ENCODE measurements around the gene ACCSL.
A peak's percentile ranks its signal among the peaks of the same experiment; 100 is the strongest.

ACCSL gene

DNA sequence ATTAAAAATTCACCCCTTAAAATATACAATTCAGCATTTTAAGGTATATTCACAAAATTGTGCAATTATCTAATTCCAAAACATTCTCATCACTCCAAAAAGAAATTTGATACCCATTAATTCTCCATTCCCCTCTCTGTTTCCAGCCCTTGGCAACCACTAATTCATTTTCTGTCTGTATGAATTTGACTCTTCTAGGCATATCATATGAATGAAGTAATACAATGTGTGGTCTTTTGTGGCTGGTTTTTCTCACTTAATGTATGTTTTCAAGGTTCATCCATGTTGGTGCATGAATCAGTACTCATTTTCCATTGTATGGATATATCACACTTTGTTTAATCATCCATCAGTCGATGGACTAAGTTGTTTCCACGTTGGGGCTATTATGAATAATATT lies 29.0 kb upstream of the ACCSL start:
- no peak for DNase-seq

DNA sequence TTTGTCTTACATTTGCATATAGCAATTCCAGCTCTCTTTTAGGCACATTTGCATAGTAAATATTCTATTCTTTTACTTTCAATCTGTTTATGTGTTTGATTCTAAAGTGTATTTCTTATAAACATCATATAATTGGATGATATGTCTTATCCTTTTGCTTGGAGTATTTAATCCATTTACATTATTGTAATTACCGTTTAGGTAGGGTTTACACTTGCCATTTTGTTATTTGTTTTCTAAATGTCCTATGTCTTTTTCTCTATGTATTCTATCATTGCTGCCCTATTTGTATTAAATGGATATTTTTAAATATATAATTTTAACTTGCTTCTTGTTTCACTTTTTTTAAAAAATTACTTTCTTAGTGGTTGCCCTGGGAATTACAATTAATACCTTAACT lies 22.8 kb upstream of the ACCSL start:
- no peak for DNase-seq

DNA sequence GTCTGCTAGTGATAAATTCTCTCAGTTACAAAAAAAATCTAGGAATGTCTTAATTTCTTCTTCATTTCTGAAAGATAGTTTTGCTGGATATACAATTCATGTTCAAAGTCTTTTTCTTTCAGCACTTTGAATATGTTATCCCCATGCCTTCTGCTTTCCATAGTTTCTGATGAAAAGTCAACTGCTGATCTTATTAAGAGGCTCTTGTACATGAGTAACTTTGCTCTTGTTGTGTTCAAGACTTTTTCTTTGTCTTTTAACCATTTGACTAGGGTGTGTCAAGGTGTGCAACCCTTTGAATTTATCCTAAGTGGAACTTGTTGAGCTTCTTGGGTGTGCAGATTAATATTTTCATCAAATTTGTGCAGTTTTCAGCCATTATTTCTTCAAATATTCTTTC lies 22.1 kb upstream of the ACCSL start:
- no peak for DNase-seq

DNA sequence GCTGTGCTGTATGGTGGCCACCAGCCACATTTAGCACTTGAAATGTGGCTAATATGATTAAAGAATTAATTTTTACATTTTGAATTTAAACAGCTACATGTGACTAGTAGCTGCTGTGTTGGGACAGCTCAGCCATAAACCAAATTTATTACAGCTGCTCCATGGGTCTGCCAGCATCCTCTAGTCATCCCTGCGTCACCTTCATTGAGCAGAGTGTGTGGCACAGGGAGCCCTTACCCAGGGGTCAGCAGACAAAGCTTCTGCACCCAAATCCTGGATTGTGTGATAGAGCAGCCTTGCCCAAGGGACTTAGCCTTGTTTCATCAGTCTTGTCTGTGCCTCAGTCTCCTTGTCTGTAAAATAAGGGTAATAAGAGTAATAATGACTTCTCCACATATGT lies 19.4 kb upstream of the ACCSL start:
- no peak for DNase-seq

- no peak for DNase-seq
Observed at GRCh38 chr11:44028816-44029506, 18.8 kb upstream of the ACCSL start.

GRCh38 chr11:44029507-44029845 lies 18.3 kb upstream of the ACCSL start:
- DNase-seq = no peak

- DNase-seq = no peak
Observed at GRCh38 chr11:44029977-44030911, 17.5 kb upstream of the ACCSL start.

GRCh38 chr11:44030996-44031395 lies 16.8 kb upstream of the ACCSL start:
- no peak for DNase-seq

- DNase-seq = no peak
Observed at GRCh38 chr11:44031549-44031948, 16.2 kb upstream of the ACCSL start.

DNA sequence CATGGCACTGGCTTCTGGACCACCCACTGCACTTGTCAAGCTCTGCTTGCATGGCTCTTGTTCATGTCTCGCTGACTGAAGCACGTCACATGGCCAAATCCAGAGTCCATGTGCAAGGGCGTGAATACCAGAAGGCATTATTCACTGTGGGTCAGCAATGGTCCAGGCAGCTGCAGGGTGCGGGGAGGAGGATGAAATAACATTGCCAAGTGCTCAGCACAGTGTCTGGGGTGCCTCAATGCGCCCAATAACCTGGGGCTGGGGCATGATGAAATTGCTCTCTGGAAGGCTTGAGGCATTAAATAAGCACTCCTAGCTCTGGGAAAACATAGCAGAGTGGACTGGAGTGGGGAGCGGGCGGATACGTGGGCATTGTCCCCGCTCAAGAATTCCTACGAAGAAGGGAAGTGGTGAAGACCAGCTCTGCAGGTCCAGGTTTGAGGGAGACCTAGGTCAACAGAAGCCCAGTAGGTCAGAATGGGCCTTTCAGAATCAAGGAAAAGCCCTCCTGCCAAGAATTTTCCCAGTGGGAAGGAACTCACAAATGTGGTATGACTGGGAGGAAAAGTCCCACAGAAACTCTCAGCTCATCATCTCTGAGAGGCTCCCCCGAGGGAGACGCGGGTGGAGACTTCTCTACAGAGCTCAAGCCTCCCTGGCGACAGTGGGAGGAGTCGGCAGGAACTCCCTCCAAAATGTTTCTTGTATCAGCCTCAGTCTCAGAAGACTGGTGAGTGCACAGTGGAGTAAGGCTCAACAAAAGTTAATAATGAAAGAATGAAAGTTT lies 15.3 kb upstream of the ACCSL start:
- DNase-seq = no peak

GRCh38 chr11:44033411-44033850 lies 14.3 kb upstream of the ACCSL start:
- no peak for DNase-seq

GRCh38 chr11:44033856-44034255 lies 13.9 kb upstream of the ACCSL start:
- DNase-seq = no peak

DNA sequence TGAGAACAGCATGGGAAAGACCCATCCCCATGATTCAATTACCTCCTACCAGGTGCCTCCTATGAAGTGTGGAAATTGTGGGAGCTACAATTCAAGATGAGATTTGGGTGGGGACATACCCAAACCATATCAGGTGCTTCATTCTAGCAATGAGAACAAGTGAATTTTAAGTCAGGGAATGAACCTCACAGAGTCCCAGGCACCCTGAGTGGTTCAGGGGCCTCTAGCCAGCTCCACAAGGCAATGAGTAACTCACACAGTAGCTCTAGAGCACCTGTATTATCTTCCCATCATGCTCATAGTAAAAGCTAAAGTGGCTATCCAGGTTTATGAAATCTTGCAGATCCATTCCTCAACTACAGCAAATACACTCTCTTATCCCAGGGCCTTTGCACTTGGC lies 13.1 kb upstream of the ACCSL start:
- no peak for DNase-seq

DNA sequence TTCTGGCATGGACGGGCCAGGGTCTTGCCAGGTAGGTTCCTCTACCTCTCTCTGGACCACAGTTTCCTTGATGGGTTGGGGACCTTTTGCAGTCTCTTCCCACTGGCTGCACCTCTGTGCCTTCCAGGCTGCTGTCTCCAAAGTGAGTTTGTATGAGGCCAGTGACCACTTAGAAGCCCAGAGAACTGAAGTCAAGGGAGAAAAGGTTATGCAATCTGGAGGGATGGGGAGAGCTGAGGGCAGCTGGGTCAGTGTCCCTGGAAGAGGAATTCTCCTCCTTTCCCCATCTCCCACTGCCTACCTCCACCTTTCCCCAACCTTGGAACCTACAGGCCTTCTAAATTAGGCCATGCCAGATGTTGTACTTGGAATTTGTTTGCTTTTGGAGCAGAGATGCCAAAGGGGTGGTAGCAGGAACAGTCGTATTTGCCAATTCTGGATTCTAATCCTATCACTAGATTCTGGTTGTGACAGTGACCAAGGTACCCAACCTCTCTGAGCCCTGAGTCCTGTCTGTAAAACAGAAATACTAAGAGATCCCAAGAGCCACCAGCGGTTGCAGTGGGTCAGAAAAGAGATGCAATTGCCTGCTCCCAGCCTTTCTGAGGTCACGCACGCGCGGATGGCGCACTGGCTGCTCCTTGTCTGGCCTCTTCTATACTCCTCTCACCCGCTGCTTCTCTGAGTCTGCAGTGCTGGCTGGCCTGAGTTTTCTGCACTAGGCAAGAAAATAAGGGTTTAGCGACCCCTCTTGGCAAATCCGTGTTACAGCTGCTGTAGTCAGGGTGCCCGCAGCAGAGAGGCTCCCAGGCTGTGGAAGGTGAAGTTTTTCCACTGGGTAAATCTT lies 10.7 kb upstream of the ACCSL start:
- peak; percentile 72 for DNase-seq

DNA sequence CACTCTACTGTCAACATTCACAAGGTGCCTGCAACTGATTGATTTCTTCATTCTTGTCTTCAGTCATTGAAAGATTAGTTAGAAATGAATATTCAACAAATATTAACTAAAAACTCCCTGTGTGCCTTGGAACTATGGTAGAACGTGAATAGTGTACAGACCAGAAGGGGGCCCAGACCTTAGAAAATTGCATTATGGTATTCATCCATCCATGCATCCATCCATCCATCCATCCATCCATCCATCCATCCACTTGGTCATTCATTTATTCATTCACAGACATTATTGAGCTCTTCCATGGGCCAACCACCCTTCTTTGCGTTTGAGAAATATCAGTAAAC lies 10.2 kb upstream of the ACCSL start:
- no peak for DNase-seq

DNA sequence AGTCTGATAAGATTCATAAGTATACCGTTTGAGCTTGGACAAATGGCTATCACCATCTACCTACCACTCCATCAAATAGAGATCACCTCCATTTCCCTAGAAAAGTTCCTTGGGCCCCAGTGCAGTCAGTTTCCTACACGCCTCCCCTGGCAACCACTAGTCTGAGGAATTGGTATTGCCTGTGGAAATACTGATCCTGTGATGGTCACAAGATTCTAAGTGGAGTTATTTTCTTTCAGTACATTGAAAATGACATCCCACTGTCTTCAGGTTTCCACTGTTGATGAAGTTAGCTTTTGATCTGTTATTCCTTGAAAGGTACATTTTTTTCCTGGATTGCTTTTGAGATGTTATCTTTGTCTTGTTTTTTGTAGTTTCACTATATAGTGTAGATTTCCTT lies 4.6 kb upstream of the ACCSL start:
- no peak for DNase-seq

DNA sequence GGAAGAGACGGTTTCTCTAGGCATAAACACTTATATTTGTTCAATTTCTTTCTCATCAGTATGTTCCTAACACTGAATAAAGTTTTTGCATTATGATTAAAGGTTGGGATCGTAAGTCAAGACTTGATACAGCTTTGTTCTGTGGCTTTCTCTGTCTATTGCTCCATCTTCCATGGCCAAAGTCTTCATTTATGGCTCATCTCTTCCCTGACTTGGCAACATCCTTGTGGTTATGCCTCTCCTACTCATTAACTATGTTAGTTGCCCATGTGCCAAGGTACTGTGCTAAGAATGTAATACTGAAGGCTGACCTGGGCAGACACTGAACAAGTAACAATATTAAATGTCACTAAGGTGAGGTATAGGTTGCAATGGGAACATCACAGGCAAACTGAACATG lies 1.6 kb upstream of the ACCSL start:
- DNase-seq = no peak

DNA sequence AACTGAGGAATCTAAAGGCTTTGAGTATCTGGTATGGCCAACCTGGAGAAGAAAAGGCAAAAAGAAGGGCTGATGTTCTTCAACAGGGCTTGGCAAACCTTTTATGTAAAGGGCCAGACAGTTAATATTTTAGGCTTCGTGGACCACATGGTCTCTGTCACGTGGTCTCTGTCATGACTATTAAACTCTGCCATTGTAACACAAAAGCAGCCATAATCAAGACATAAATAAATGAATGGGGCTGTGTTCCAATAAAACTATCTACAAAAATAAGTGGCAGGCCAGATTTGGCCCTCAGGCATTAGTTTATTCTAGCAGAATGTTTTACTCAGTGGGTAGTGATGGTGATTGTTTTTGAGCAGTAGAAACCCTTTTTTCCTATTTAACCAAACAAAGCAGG lies 483 bp upstream of the ACCSL start:
- no peak for DNase-seq

DNA sequence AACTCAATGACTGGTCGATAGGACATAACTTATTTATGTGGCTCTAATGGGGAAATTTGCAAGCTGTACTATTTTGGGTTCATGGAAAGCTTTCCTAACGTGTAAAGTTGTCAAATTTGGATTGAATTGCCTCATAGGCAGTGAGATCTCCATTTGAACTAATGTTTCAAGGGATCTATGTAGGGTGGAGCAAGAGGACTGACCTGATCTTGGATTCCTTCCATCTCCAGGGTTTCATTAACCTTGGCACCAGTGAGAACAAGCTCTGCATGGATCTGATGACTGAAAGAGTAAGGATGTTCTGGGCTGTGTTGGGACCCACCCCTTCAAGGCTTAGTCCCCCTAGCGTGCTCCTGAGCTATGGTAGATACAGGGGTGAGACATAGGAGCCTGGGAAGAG lies 2.1 kb downstream of the ACCSL start:
- DNase-seq = no peak

DNA sequence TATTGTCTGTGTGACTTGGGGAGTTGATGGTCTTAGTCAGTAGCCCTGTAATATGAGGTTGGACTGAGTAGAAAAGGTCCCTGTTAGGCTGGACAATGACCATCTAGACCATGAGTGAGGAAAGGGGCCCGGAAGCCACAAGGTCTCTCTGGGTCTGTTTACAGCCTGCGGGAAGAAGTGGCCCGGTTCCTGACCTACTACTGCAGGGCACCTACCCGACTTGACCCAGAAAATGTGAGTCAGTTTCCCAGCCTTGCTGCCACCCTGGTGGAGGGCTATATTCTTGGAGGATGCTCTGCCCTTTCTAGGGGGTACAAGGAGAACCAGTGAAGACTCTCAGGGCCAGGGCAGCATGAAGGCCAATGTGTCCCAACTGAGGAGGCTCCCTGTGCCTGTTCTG lies 3.4 kb downstream of the ACCSL start:
- no peak for DNase-seq

DNA sequence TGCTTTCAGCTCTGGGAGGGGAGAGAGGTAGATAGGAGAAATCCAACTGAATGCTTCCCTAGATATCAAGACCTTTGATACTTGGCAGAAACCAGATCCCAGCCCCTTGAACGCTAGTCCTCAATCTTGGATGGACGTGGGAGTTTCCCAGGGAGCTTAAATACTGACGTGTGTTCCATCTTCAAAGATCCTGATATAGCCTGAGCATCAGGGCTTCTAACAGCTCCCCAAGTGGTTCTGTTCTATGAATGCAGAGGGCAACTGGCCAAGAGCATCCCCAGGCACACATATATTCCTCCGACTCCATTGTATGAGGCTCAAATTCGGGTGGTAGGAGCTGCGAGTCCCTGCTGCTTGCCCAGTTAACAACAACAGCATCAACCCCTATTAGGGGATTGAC lies 9.6 kb downstream of the ACCSL start:
- no peak for DNase-seq

DNA sequence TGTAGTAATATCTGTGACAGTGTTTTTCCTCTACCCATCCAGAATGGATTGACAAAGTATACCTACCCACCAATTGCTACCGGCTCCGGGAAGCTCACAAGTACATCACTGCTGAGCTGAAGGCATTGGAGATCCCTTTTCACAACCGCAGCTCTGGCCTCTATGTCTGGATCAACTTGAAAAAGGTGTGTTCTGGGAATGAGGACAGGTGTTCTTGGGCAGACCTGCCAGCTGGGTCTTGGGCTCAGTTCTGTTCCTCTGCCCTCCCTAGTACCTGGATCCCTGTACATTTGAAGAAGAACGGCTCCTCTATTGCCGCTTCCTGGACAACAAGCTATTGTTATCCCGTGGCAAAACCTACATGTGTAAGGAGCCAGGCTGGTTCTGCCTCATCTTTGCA lies 10.5 kb downstream of the ACCSL start:
- DNase-seq = no peak

- DNase-seq = no peak
Observed at GRCh38 chr11:44065161-44065661, 17.4 kb downstream of the ACCSL start.

Measured in NCI-H1092 (cell line).